ENCODE results near the gene CEBPB. TPM values are rescaled to one million over a fixed set of nuclear protein-coding genes. Genes with fewer than 3 reads are reported as not detected.

CEBPB gene
- total RNA-seq: 81.4 TPM
- polyA plus RNA-seq (ENCODE audit: insufficient read depth, low read depth, low replicate concordance): 33.6 TPM
- long read RNA-seq, donor 1, transcript CEBPB-201 (1 exons, 1,956 nt): major isoform, 11 of 11 reads
- long read RNA-seq, donor 1, partial matches to known transcripts: 0 of 11 reads
- long read RNA-seq, donor 1, other reads (novel, unspliced or antisense): 0 of 11 reads
- long read RNA-seq, donor 2, transcript CEBPB-201 (1 exons, 1,956 nt): major isoform, 11 of 11 reads
- long read RNA-seq, donor 2, partial matches to known transcripts: 0 of 11 reads
- long read RNA-seq, donor 2, other reads (novel, unspliced or antisense): 0 of 11 reads
- long read RNA-seq, donor 3, transcript CEBPB-201 (1 exons, 1,956 nt): major isoform, 6 of 6 reads
- long read RNA-seq, donor 3, partial matches to known transcripts: 0 of 6 reads
- long read RNA-seq, donor 3, other reads (novel, unspliced or antisense): 0 of 6 reads
- long read RNA-seq, donor 4, transcript CEBPB-201 (1 exons, 1,956 nt): major isoform, 10 of 10 reads
- long read RNA-seq, donor 4, partial matches to known transcripts: 0 of 10 reads
- long read RNA-seq, donor 4, other reads (novel, unspliced or antisense): 0 of 10 reads
- long read RNA-seq, donor 5: 0 reads
- long read RNA-seq, donor 6, transcript CEBPB-201 (1 exons, 1,956 nt): major isoform, 13 of 13 reads
- long read RNA-seq, donor 6, partial matches to known transcripts: 0 of 13 reads
- long read RNA-seq, donor 6, other reads (novel, unspliced or antisense): 0 of 13 reads
- long read RNA-seq, donor 7, transcript CEBPB-201 (1 exons, 1,956 nt): major isoform, 143 of 145 reads
- long read RNA-seq, donor 7, partial matches to known transcripts: 0 of 145 reads
- long read RNA-seq, donor 7, other reads (novel, unspliced or antisense): 2 of 145 reads
- long read RNA-seq, donor 8, transcript CEBPB-201 (1 exons, 1,956 nt): major isoform, 11 of 11 reads
- long read RNA-seq, donor 8, partial matches to known transcripts: 0 of 11 reads
- long read RNA-seq, donor 8, other reads (novel, unspliced or antisense): 0 of 11 reads
- long read RNA-seq, donor 9, transcript CEBPB-201 (1 exons, 1,956 nt): major isoform, 7 of 7 reads
- long read RNA-seq, donor 9, partial matches to known transcripts: 0 of 7 reads
- long read RNA-seq, donor 9, other reads (novel, unspliced or antisense): 0 of 7 reads
- long read RNA-seq, donor 10, transcript CEBPB-201 (1 exons, 1,956 nt): major isoform, 23 of 23 reads
- long read RNA-seq, donor 10, partial matches to known transcripts: 0 of 23 reads
- long read RNA-seq, donor 10, other reads (novel, unspliced or antisense): 0 of 23 reads

- H3K27ac ChIP-seq (ENCODE audit: low read depth in 2 of 2, low read length in 2 of 2): peak within 1 kb of the TSS; percentile 95 to 97
- FAIRE-seq (no peak), DNase-seq (peak; percentile 91 to 97 (median 95))
- H3K9me3 ChIP-seq (ENCODE audit: control insufficient read depth in 2 of 3, insufficient read depth in 1 of 3, low read length in 3 of 3): no peaks in the 10 kb centered on the region
- H3K4me3 ChIP-seq (ENCODE audit: low read length in 3 of 3): peak within 1 kb of the TSS; percentile 68 to 91 (median 87)
- TF ChIP-seq, protein P1, sequence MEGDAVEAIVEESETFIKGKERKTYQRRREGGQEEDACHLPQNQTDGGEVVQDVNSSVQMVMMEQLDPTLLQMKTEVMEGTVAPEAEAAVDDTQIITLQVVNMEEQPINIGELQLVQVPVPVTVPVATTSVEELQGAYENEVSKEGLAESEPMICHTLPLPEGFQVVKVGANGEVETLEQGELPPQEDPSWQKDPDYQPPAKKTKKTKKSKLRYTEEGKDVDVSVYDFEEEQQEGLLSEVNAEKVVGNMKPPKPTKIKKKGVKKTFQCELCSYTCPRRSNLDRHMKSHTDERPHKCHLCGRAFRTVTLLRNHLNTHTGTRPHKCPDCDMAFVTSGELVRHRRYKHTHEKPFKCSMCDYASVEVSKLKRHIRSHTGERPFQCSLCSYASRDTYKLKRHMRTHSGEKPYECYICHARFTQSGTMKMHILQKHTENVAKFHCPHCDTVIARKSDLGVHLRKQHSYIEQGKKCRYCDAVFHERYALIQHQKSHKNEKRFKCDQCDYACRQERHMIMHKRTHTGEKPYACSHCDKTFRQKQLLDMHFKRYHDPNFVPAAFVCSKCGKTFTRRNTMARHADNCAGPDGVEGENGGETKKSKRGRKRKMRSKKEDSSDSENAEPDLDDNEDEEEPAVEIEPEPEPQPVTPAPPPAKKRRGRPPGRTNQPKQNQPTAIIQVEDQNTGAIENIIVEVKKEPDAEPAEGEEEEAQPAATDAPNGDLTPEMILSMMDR (IDR thresholded peaks at IDR 0.05; ENCODE audit: borderline replicate concordance, extremely low read depth, insufficient read depth): peak; percentile 71
- H3K27me3 ChIP-seq (ENCODE audit: control insufficient read depth, insufficient read depth, low read length): no peaks in the 10 kb centered on the region
- intact Hi-C loops (cut with DNase I): no loop called here
- peaks cover 0 to 4% (median 0%) of the 10 kb centered on the region in 3 donors for H3K36me3 ChIP-seq (ENCODE audit: control insufficient read depth in 2 of 3, insufficient read depth in 3 of 3, low read length in 3 of 3)
- peaks cover 0 to 11% (median 11%) of the 10 kb centered on the region in 3 donors for H3K4me1 ChIP-seq (ENCODE audit: control insufficient read depth in 2 of 3, insufficient read depth in 2 of 3, low read depth in 1 of 3, low read length in 3 of 3)
- H3K9ac ChIP-seq (ENCODE audit: low read length in 3 of 3): peak within 1 kb of the TSS; percentile 54 to 89 (median 85)
Measured at GRCh38 chr20:50190251-50191064, at the start of gene CEBPB. Gene CEBPB, plus strand, starts transcription at chr20:50190830. Its CDS starts 204 bp downstream, at chr20:50191034.

DNA sequence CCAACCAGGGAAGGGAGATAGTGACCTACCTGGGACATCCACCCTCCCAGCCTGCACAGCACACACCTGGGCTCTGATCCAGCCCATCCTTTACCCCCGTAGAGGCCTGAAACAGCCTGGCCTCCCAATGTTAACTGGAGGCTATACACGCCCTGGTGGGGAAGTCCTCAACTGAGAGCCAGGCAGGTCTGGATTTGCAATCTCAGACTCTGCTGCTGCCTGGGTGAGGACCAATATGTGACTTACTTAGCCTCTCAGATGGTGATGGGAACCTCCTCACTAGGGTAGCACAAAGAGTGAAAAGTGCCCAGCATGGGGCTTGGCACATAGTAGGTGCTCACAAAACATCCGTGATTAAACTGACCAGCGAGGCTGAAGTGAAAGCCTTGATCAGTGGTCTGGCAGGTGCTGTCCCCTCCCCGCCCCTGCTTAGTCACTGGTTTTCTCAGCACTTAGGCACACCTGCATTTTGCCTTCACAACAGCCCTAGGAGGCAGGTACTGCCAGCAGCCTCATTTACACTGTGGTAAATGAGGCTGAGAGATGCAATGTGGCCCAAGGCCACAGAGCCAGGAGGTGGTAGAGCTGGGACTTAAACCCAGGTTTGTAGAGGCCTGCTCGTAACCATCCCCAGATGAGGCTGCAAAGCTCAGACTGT is 49.5 kb upstream of the CEBPB start:
- DNase-seq (no peak), FAIRE-seq (no peak)
- H3K27me3 ChIP-seq (ENCODE audit: control insufficient read depth, insufficient read depth, low read length): no peaks in the 10 kb centered on the region
- H3K9me3 ChIP-seq (ENCODE audit: control insufficient read depth in 2 of 3, insufficient read depth in 1 of 3, low read length in 3 of 3): no peaks in the 10 kb centered on the region
- no peak overlapping the region for H3K4me3 ChIP-seq (ENCODE audit: low read length in 3 of 3)
- H3K9ac ChIP-seq (ENCODE audit: low read length in 3 of 3): no peak overlapping the region
- peaks cover 0 to 20% (median 6%) of the 10 kb centered on the region in 3 donors for H3K36me3 ChIP-seq (ENCODE audit: control insufficient read depth in 2 of 3, insufficient read depth in 3 of 3, low read length in 3 of 3)
- peaks cover 0 to 18% (median 0%) of the 10 kb centered on the region in 3 donors for H3K4me1 ChIP-seq (ENCODE audit: control insufficient read depth in 2 of 3, insufficient read depth in 2 of 3, low read depth in 1 of 3, low read length in 3 of 3)
- no peak overlapping the region for H3K27ac ChIP-seq (ENCODE audit: low read depth in 2 of 2, low read length in 2 of 2)
- TF ChIP-seq, protein P1 (IDR thresholded peaks at IDR 0.05; ENCODE audit: borderline replicate concordance, extremely low read depth, insufficient read depth): no peak
- intact Hi-C loops (cut with DNase I): no loop called here
